ENCODE data around the gene ADGRB3. TPM values are rescaled to one million over a fixed set of nuclear protein-coding genes. Genes with fewer than 3 reads are reported as not detected.

ADGRB3 gene
- total RNA-seq, 4 donors from 2014 or later, result 1.6 to 2.6 (median 1.8) TPM

DNA sequence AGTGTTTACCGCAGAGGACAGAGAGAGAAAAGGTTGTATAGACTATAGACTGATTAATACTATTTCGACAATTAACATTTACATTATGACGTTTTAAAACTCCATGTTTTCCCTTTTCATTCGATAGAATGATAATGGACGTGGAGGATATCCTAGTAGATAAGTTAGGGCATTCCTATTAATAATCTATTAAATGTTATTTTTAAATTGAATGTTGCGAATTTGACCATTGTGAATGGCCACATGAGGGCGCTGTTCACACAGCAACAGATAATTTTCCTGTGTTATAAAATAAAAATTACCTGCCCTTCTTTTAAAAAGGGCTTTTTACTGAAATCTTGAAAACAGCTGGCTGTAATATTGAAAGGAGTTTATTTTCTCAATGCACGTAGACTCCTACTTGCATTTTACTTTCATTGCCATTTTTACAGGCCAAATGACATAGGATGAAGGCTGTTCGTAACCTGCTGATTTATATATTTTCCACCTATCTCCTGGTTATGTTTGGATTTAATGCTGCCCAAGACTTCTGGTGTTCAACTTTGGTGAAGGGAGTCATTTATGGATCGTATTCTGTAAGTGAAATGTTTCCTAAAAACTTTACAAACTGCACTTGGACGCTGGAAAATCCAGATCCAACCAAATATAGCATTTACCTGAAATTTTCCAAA is 3.3 kb downstream of the ADGRB3 start:
- TF ChIP-seq, protein P1, sequence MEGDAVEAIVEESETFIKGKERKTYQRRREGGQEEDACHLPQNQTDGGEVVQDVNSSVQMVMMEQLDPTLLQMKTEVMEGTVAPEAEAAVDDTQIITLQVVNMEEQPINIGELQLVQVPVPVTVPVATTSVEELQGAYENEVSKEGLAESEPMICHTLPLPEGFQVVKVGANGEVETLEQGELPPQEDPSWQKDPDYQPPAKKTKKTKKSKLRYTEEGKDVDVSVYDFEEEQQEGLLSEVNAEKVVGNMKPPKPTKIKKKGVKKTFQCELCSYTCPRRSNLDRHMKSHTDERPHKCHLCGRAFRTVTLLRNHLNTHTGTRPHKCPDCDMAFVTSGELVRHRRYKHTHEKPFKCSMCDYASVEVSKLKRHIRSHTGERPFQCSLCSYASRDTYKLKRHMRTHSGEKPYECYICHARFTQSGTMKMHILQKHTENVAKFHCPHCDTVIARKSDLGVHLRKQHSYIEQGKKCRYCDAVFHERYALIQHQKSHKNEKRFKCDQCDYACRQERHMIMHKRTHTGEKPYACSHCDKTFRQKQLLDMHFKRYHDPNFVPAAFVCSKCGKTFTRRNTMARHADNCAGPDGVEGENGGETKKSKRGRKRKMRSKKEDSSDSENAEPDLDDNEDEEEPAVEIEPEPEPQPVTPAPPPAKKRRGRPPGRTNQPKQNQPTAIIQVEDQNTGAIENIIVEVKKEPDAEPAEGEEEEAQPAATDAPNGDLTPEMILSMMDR (IDR thresholded peaks at IDR 0.05; ENCODE audit: low read depth), result no peak

DNA sequence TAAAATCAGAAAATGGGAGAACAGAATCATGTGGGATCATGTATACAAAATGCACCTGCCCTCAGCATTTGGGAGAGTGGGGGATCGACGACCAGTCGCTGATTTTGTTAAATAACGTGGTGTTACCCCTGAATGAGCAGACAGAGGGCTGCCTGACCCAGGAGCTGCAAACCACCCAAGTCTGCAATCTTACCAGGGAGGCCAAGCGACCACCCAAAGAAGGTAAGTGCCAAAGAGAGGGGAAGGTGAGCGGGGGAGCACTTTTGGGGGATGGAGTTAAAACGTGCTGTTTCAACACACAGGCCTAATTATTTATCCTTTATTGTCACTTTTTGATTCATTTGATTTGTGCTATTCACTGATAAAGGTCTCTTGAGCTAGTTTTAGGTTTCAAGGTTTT is 4.1 kb downstream of the ADGRB3 start:
- TF ChIP-seq, protein P1 (IDR thresholded peaks at IDR 0.05; ENCODE audit: low read depth), result no peak

DNA sequence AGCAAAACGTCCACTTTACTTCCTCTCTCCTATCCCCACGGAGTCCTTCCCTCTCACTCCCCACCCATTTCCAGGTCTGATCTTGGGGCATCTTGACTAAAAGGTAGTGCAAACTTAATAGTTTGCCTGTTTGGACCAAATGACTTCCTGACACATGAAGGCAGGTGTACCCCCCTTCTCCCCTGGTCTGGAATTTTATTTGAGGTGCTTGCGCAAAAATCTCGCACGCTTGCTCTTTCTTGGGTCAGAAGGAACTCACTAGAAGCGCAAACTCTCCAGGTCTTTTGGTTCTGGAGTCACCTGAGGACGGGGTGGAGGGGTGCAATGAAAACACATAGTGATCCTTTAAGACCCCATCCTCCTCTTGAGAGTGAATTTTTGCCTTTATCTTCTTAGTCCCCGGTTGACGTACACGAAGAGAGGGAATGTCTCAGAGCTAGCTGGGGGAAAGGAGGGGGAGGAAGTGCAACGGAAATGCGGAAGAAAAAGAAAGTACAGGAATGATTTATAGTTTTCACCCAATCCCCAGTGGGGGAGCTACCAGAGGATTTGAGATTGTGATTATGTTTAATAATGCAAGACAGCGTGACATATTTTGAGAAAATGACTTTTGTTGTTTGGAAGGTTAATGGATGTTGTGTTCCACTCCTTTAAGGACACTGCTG is 4.9 kb downstream of the ADGRB3 start:
- TF ChIP-seq, protein P1 (IDR thresholded peaks at IDR 0.05; ENCODE audit: low read depth), result no peak

DNA sequence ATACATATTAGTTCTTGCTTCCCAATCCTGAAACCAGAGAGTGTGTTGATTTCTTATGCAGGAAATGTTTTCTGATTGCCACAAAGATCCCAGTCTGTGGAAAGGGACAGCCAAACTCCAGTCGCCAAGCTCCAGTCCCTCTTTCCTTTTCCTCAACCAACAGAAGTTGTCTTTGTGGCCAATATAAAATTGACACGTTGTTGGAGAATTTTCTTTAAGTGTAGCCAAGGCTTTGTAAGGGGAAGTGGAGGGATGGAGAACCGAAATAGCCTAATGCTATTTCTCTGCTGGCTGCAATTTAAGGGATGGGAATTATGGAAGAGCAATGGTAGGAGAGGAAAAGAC is 5.4 kb downstream of the ADGRB3 start:
- TF ChIP-seq, protein P1 (IDR thresholded peaks at IDR 0.05; ENCODE audit: low read depth), result no peak

DNA sequence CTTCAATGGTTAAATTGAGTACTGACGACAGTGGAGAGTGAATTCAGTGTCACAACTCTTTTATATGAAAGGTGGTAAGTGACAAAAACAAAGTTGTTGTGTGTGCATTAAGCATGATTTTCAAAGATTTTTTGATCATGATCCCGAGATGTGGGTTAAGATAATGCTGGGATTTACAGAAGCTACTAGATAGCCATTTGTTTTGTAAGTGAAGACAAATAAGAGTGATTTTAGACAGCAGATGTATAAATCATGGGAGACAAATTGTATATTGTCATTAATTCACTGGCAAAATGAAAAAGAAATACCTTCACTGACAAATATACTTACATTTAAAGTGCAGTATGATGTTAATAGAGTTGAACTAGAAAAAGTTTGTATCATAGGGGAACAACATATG is 6.1 kb downstream of the ADGRB3 start:
- TF ChIP-seq, protein P1 (IDR thresholded peaks at IDR 0.05; ENCODE audit: low read depth), result no peak

DNA sequence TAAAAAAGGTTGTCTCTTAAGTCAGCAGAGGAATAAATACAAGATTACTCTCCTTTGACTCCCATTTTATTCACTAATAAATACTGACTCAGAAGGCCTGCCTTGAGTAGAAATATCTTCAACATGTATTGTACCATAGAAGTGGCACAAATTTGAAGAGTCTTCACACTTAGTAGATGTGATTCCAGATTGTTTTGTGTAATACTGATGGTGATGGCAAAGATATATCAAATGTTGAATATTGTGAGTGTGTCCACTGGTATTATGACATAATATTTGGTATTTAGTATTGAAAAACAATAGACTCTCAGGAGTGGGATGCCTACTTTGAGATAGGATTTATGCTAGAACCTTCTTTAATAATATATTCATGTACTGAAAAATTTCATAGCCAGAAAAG is 7.0 kb downstream of the ADGRB3 start:
- TF ChIP-seq, protein P1 (IDR thresholded peaks at IDR 0.05; ENCODE audit: low read depth), result no peak

DNA sequence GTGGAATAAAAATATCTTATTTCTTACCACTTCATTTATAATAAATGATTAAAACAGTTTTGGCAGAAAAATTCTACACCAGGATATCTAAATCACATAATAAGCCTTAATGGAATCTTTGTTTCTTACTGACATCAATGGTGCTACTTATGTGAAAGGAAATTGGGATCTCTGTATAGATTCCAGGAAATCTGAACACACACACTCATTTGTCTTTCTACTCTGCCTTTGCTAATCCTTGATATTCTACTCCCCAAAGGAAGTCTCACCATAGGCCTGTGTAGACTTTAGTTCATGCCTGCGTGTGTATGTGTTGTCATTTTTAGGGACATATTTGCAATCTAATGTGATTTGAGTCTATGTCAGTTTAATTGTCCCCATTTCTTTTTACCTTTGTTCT is 7.9 kb downstream of the ADGRB3 start:
- TF ChIP-seq, protein P1 (IDR thresholded peaks at IDR 0.05; ENCODE audit: low read depth), result no peak

All from subcutaneous adipose tissue (tissue), 4 donors.